Stimulated activated CD4-positive, alpha-beta T cell treated with anti-CD3 and anti-CD28 coated beads, Interleukin-2, amount 100 ng/mL, for 4 hours (primary cell): ENCODE data around the gene IL26.

Source experiments
- DNase-seq: peaks from one replicate; pipeline ENCODE4 v3.0.0-alpha.2; 2020; ENCODE audit warnings: low read depth

Gene IL26, protein sequence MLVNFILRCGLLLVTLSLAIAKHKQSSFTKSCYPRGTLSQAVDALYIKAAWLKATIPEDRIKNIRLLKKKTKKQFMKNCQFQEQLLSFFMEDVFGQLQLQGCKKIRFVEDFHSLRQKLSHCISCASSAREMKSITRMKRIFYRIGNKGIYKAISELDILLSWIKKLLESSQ

DNA sequence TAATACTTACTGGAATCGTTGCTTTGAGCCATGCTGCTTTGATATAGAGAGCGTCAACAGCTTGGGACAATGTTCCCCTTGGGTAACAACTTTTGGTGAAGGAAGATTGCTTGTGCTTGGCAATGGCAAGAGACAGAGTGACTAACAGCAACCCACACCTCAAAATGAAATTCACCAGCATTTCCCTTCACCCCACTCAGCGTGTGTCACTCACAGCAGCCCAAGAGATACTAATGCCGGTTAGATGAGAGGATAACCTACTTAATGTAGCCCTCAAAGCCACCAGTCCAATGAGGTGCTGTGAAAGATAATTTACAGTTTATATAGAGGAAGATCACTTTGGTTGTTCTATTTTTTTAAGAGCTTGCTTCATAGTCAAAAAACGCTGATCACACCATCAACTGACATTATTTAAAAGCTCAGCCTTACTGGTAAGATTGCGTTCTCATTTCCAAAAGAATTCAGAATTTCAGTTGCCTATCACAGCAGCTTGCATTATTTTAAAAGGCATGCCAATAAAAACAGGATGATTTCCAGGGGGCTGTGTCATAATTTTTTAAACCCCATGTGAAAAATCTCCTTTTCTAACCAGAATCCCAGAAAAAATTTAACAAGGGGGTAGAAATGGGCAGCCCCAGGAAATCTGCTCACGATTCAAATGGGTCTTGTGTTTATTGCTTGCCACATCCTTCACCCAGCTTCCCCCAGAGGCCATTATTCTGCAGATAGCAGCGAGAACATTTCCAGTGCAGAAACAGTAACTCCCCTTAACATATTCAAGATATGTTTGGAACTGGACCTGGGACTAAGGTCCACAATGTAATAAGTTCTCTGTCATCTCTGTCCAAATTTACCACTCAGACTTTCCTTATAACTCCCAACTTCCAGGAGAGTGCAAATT is at the start of gene IL26:
Gene IL26 (minus strand): TSS at position 235 of the 901 bp plus-strand sequence. CDS start 54 bp downstream, at position 181.
- DNase-seq: no peak

DNA sequence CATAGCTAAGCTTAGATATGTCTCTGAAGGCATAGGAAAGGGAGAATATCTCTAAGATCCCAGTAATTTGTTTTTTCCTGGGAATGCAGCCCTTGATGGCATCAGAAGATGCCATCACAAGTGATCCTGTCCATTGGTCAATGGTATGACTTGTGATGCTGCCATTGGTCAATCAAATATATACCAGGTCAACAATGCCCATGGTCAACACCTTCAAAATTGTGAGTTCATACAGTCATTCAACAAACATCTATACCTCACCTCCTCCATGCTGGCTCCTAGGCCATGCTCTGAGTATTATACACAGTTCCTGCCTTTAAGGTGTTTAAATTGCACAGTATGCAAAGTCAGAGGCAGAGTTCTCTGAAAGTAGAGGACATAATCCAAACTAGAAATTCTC is 47.1 kb upstream of the IL26 start:
- DNase-seq: no peak

GRCh38 chr12:68271346-68271745 is 45.7 kb upstream of the IL26 start:
- no peak for DNase-seq

DNA sequence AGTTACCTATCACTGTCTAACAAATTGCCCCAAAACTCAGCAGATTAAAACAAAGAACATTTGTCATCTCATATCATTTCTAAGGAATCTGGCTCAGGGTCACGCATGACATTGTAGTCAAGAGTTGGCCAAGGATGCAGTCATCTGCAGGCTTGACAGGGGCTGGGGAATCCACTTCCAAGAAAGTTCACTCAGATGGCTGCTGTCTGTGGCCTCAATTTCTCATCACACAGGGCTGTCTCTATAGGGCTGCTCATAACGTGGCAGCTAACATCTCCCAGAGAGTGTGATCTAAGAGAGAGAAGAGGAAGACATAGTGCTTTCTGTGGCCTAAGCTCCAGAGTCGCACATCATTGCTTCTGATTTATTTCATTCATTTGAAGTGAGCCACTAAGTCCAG is 44.7 kb upstream of the IL26 start:
- no peak for DNase-seq

GRCh38 chr12:68269779-68270178 is 44.2 kb upstream of the IL26 start:
- no peak for DNase-seq

DNA sequence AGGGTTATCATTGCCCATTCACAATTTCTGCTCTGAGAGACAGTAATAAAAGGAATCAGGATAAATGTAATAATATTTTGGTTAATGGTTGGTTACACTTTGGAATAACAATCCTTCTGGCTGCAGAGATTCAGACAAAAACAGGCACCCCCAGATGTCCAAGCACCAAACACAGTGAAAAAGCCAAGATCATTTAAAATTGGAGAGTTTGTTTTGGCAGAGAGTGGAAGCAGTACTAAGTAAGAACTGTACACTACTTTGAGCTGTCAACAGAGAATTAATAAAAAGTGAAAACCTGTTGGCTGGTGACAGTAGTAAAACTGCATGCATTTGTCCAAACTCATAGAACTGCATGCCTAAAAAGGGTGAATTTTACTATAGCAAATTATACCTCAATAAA is 43.4 kb upstream of the IL26 start:
- no peak for DNase-seq

DNA sequence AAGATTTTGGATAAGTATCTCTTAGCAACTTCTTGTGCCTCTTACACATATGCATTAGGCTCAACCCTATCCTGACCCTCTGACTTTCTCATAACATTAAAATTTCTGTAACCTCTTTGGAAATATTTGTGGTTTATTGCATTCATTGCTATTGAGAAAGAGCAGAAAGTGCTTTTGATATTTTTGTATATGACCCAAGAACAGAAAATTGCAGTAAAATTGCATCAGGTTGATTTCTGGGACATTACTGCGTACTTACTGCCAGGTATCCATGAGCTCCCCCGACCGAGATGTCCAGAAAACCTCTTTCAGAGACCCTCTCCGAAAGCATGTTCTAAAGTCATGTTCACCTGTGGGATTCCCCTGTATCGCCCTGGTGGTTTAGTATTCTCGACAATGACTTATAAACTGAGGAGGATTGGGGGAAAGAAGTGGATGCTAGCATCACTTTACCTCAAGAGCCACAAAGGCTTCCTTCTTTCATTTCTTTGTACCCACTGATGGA is 42.3 kb upstream of the IL26 start:
- no peak for DNase-seq

DNA sequence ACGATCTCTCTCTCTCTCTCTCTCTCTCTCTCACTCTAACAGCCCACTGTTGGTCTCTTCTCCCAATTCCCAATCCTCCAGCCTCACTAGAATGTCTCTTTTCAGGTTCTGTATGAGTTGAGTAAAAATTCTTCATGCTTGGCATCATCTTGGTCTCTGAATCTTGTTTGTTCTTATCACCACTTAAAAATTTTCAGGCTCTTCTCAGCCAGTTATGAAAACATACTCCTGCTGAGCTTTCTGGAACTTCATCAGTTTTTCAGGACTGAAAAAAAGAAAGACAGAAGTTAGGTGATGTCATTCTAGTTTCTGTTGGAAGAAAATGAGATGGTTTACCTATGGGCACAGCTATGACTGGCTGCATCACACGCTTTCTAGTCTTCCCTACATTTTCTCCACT is 39.2 kb upstream of the IL26 start:
- no peak for DNase-seq

DNA sequence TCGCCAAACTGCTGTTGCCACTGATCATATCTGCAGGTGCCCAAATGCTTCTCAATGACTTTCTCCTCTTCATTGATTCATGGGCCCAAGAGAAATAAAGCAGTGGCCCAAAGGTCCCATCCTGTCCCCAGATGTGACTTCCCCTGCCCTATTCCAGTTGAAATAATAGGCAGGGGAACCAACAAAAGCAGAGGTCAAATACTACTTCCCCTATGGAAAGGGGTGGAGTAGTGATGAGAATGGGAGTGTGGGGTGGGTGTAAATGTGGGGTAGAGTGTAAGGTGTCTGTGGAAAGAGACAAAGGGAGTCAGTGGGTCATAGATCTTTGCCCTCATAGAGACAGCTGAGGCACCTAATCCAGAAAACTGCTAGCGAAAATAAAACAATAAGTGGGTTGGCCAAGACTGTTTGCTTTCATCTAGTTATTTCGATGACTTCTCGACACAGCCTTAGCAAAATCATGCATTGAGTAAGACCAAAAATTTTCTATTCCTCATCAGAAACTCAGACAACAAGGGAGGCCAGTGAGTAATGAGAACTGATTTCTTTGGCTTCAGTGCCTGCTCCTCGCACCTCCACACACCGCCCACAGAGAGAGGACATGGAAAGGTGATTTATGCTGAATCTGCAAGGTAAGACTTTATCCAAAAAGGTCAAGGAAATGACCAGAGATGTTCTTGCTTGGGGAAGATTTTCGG is 38.7 kb upstream of the IL26 start:
- DNase-seq: no peak

DNA sequence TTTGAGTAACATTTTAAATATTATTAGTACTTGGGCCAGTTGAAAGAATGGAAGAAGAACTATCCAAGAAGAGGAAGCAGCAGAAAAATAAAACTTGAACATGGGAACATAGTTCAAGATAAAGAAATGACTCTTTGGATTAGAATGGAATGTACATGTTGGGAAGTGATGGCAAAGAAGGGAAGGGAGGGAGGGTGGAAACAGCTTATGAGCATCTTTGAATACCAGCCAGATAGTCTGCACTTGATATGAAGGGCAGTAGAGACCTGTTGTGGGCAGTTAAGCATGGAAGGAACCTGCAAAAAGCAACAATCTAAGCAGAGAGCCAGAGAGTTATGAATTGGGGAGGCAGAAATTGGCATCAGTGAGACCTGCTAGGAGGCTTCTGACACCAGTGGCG is 37.8 kb upstream of the IL26 start:
- DNase-seq: no peak

GRCh38 chr12:68261896-68262295 is 36.3 kb upstream of the IL26 start:
- no peak for DNase-seq

DNA sequence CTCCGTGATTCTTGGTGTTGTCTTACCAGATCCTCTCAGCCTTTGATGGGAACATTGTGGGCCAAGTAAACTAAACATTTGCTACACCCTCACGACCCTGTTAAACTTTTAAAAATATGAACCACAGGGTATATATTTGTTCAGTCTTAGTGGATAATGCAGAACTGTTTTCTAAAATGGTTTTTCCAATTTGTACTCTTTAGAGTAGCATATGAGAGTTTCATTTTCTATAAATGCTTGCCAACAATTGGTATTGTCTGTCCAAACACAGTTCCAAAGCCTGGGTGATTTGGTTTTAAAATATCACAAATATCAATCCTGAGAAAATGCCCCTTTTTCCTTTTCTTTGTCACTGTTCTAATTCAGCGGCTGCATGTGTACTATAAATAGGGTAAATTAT is 34.5 kb upstream of the IL26 start:
- no peak for DNase-seq

DNA sequence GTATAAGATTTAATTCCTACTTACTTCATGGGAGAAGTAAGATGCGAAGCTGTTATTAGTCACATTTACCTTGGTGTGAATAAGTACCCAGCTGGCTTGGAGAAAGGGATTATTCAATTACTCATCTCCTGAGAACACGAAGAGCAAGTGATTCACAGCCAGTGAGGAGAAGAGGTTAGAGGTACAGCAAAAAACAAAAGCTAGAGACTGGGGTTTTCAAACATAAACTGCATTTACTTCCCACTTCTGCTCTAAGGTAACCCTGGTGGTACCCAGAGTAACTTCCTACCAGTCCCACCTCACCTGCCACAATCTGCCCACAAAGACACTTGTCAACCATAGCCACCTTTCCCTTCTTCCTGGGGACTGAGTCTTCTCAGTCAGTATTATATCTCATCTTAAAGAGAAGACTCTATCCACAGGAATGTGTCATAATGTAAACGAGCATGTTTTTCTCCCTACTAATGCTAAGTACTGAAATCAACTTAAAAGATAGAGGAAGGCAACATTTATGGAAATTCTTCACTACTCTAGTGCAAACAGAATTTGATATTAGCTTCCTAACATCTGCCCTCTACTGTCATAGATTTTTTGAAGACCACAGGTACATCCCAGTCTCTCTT is 33.8 kb upstream of the IL26 start:
- no peak for DNase-seq

- DNase-seq: no peak
Observed at GRCh38 chr12:68253504-68253903, 27.9 kb upstream of the IL26 start, which contains the start of gene IL22. Gene IL22, minus strand, starts transcription at chr12:68253604. Its CDS starts 156 bp downstream, at chr12:68253448.

GRCh38 chr12:68252077-68252476 is 26.5 kb upstream of the IL26 start:
- no peak for DNase-seq

DNA sequence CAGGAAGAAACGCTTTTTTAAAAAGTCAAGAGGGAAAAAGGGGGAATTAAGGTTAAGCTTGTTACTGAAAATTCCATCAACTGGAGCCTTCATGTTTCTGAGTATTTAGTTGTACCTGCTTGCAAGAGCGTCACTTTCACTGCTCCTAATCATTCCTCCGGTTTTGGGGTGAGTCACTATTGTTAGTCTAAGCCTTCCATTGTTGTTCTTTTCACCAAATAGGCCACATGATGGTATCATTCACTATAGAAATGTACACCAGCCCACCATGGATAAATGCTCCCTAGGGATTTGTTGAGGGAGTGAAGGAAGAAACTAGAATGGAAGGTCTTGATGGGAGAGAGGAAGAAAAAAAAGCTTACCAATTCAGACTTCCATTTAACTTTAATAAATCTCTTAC is 24.8 kb upstream of the IL26 start:
- no peak for DNase-seq

DNA sequence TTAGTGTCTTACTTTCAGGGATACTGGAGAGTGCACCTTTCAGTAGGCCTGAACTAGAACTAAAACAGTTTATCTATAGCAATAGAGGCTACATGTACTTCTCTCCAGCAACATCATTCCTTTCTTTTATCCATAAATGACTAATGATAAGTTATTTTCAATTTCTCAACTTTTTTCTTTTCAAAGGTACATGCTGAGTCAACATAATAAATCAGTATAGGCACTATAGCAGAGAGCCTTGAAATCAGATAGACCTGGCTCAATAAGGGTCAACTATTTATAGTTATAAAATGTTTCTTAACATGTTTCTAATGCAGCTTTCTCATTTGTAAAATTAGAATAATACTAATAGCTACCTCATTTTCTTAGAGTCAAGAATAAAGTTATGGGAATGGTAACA is 22.2 kb upstream of the IL26 start:
- no peak for DNase-seq

GRCh38 chr12:68246350-68246749 is 20.7 kb upstream of the IL26 start:
- no peak for DNase-seq

DNA sequence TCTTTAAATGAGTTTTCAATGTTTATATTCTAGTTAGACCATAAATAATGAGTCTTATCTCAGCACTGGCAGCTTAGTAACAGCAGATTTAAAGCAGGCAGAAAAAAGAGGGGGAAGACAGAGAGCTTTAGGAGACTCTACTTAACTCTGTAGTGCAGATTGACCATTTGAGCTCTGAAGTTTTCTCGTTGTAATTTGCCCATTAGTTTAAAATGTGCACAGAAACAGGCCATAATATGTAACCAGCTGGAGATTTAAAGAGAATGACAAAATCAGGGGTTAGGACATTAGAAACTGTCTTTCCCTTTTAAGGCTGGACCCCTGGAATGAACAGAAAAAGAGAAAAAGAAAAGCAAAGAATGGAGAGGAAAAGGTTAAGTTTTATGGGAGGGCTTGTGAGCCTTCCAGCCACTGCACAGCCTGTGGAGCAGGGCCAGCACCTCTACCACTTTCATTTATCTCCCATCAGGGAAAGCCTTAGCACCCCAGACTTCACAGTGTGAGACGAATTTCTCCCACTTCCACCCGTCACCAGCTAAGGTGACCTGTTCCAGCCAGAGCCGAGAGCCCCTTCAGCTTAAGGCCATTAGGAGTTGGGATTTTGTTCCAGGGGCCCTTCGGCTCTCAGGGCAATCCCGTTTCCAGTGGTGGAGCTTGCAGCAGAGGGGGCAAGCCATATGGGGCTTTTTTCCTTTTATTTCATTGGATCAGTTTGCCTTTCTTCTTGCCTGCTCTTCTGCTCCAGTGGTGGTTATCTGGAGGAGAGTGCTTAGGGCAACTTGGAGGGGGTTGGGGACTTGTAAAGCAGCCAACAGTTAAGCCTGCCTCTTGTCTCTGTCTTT is 19.8 kb upstream of the IL26 start:
- DNase-seq: no peak

DNA sequence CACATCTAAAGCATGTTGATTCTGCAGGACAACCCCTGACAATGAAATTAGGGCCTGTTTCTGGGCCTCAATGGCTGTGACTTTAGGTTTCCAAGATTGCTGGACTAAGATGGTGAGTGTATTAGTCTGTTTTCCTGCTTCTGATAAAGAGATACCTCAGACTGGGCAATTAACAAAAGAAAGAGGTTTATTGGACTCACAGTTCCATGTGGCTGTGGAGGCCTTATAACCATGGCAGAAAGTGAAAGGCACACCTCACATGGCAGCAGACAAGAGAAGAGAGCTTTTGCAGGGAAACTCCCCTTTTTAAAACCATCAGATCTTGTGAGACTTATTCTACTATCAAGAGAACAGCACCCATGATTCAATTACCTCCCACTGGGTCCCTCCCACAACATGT is 17.2 kb upstream of the IL26 start:
- no peak for DNase-seq

DNA sequence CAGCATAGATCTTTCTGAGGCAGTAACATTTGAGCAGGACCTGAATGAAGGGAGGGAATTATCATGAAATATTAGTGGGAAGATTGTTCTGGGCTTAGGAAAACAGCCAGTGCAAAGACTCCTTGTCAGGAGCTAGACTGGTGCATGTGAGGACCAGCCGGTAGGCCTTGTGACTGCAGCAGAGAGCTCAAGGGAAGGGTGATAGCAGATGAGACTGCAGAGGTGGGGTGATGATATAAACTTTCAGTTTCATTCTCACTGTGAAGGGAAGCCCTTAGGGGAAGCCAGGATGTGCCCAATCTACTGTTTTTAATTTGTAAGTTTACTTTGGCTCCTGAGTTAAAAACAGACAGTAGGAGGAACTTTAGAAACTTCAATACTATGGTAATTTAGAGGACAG is 15.4 kb upstream of the IL26 start:
- DNase-seq: peak; percentile 46
